Naive thymus-derived CD4-positive, alpha-beta T cell (primary cell): Measurements from ENCODE around the gene HUS1. TPM values are rescaled to one million over a fixed set of nuclear protein-coding genes. Genes with fewer than 3 reads are reported as not detected.
"Not testable (repeated sequence)": the region's sequence is repeated elsewhere in the genome, so short reads cannot be mapped to it uniquely, and the experiment has no call there.

ENCODE experiments used
- ATAC-seq: fragments of 150-1000 bp; cut with Tn5 transposase; 2 replicates; pipeline ENCODE4 v1.10.0; 2021; ENCODE audit warnings: mild to moderate bottlenecking, moderate library complexity
- CTCF ChIA-PET: fragments of 350-600 bp; sonication (Branson Sonifier 250); formaldehyde crosslinking; loops from one replicate; lab custom pipeline; 2021; ENCODE audit warnings: antibody characterized with exemption; lab: Charles Lee
- POLR2A ChIA-PET: fragments of 350-600 bp; sonication (Branson Sonifier 250); formaldehyde crosslinking; loops from one replicate; lab custom pipeline; 2021; ENCODE audit warnings: antibody characterized with exemption, inconsistent platforms; lab: Charles Lee
- DNase-seq, 9 donors: peaks; one replicate each; pipeline versions ENCODE4 v3.0.0 to v3.0.0-alpha.2; 2020 to 2022; ENCODE audit warnings: mixed read lengths in 1 of 9
- H3K27ac ChIP-seq: one replicate; pipeline ENCODE4 v1.7.0; 2013; ENCODE audit warnings: mild to moderate bottlenecking, low read depth, low read length, moderate library complexity
- H3K27me3 ChIP-seq, 2 donors: one replicate each; pipeline ENCODE4 v1.7.0; 2013; ENCODE audit warnings: low read length in 2 of 2, mild to moderate bottlenecking in 2 of 2, moderate library complexity in 2 of 2; ENCODE audit not compliant: control insufficient read depth in 2 of 2, insufficient read depth in 2 of 2
- H3K36me3 ChIP-seq, 3 experiments: 1 replicate in 2 of 3; 2 replicates in 1 of 3; pipeline ENCODE4 v1.7.0; 2013; ENCODE audit warnings: low read length in 3 of 3, mild to moderate bottlenecking in 3 of 3, moderate library complexity in 1 of 3; ENCODE audit not compliant: insufficient read depth in 3 of 3, control insufficient read depth in 2 of 3
- H3K4me1 ChIP-seq, 2 donors: one replicate each; pipeline ENCODE4 v1.7.0; 2013; ENCODE audit warnings: low read length in 2 of 2, mild to moderate bottlenecking in 2 of 2, moderate library complexity in 1 of 2; ENCODE audit not compliant: control insufficient read depth in 2 of 2, insufficient read depth in 2 of 2
- H3K4me3 ChIP-seq: 2 replicates; pipeline ENCODE4 v1.7.0; 2013; ENCODE audit warnings: mild to moderate bottlenecking, low read length
- H3K9me3 ChIP-seq, 3 experiments: 1 replicate in 2 of 3; 2 replicates in 1 of 3; pipeline ENCODE4 v1.7.0; 2013; ENCODE audit warnings: low read length in 3 of 3; ENCODE audit not compliant: control insufficient read depth in 2 of 3
- H3K27ac Mint-ChIP-seq, 9 donors: one replicate each; pipeline ENCODE4 v1.8.0; 2020 to 2022; ENCODE audit warnings: mixed read lengths in 9 of 9, mild to moderate bottlenecking in 8 of 9, moderate library complexity in 5 of 9, inconsistent platforms in 2 of 9
- H3K27me3 Mint-ChIP-seq, 5 donors: one replicate each; pipeline ENCODE4 v1.8.0; 2021 to 2022; ENCODE audit warnings: mixed read lengths in 5 of 5, mild to moderate bottlenecking in 1 of 5
- H3K36me3 Mint-ChIP-seq, 5 donors: one replicate each; pipeline ENCODE4 v1.8.0; 2020 to 2022; ENCODE audit warnings: mixed read lengths in 5 of 5, mild to moderate bottlenecking in 3 of 5, inconsistent platforms in 1 of 5
- H3K4me1 Mint-ChIP-seq, 7 donors: one replicate each; pipeline ENCODE4 v1.8.0; 2020 to 2022; ENCODE audit warnings: mixed read lengths in 7 of 7, mild to moderate bottlenecking in 3 of 7, inconsistent platforms in 1 of 7
- H3K4me3 Mint-ChIP-seq, 10 donors: one replicate each; pipeline ENCODE4 v1.8.0; 2020 to 2022; ENCODE audit warnings: mild to moderate bottlenecking in 10 of 10, mixed read lengths in 10 of 10, moderate library complexity in 6 of 10, inconsistent platforms in 2 of 10
- H3K9me3 Mint-ChIP-seq, 11 donors: one replicate each; pipeline ENCODE4 v1.8.0; 2020 to 2022; ENCODE audit warnings: mixed read lengths in 11 of 11, mild to moderate bottlenecking in 4 of 11, inconsistent platforms in 1 of 11, moderate library complexity in 1 of 11
- intact Hi-C, 2 donors: fragments of 100-400 bp; cut with micrococcal nuclease; formaldehyde crosslinking; loops; one replicate each; pipeline ENCODE4 v1.15.1; 2023
- polyA plus RNA-seq, 2 donors: library from polyadenylated mRNA; unstranded; fragments of 300-500 nt; fragmentation: Illumina TruSeq; gene quantifications; one replicate each; pipeline ENCODE4 v1.2.3, GENCODE V29; 2021
- total RNA-seq, 6 experiments: library from RNA in 5 of 6; stranded (reverse) in 5 of 6; gene quantifications; 1 replicate in 5 of 6; 2 replicates in 1 of 6; pipeline ENCODE4 v1.2.3 and lab custom pipeline; 2021 to 2026

Gene HUS1
- total and polyA plus RNA-seq, 7 experiments from 2014 or later: 36.1 to 84.0 (median 67.6) TPM

- H3K9me3 ChIP-seq, ATAC-seq, intact Hi-C loops, H3K9me3 Mint-ChIP-seq, H3K36me3 ChIP-seq, H3K27me3 ChIP-seq, DNase-seq, H3K36me3 Mint-ChIP-seq, H3K27me3 Mint-ChIP-seq, H3K27ac ChIP-seq, H3K4me3 ChIP-seq: not testable (repeated sequence)
- POLR2A ChIA-PET: interaction anchor here (0.6 to 2.3 kb wide), 3 partner anchors 12 to 120 kb away, joined by 7 to 37 read pairs (median 8); no protein-coding TSS in a partner anchor
- Mint-ChIP-seq H3K4me3 (peak overlapping the region in 1 of 10 donors; percentile 56), H3K27ac (peak overlapping the region in 4 of 9 donors; percentile 53 to 88 (median 55)), H3K4me1 (peaks cover 13 to 23% (median 20%) of the 10 kb centered on the region in 7 donors)
- CTCF ChIA-PET: interaction anchor here (0.8 to 3.8 kb wide), 3 partner anchors 70 to 120 kb away, joined by 4 to 91 read pairs (median 24); no protein-coding TSS in a partner anchor
- peaks cover 12% of the 10 kb centered on the region in 2 donors for H3K4me1 ChIP-seq
These were observed 10.4 kb upstream of the HUS1 start for GRCh38 chr7:47989607-47990400.

- Mint-ChIP-seq H3K4me3 (peak overlapping the region in 1 of 10 donors; percentile 14), H3K4me1 (peaks cover 13 to 23% (median 19%) of the 10 kb centered on the region in 7 donors)
- no peak for ATAC-seq
These were observed 9.3 kb upstream of the HUS1 start for GRCh38 chr7:47988496-47989386.

GRCh38 chr7:47982610-47983009 lies 3.2 kb upstream of the HUS1 start:
- ATAC-seq: no peak
- H3K4me3 Mint-ChIP-seq: no peak overlapping the region

More at GRCh38 chr7:47988496-47989386, 9.3 kb upstream of the HUS1 start:
- Mint-ChIP-seq H3K27me3 (no peaks in the 10 kb centered on the region), H3K9me3 (peaks cover 0 to 3% (median 0%) of the 10 kb centered on the region in 11 donors), H3K36me3 (no peaks in the 10 kb centered on the region), H3K27ac (no peak overlapping the region)
- no peaks in the 10 kb centered on the region for H3K36me3 ChIP-seq
- no peak overlapping the region for H3K4me3 ChIP-seq
- no peak for DNase-seq
- no peaks in the 10 kb centered on the region for H3K27me3 ChIP-seq
- intact Hi-C loops: no loop called here
- H3K4me1 ChIP-seq: peaks cover 12% of the 10 kb centered on the region in 2 donors
- H3K27ac ChIP-seq: no peak overlapping the region
- POLR2A ChIA-PET: interaction anchor here (0.8 to 2.1 kb wide), 5 partner anchors 9 to 121 kb away, joined by 3 to 7 read pairs (median 4); partner anchors contain the start of gene HUS1
- H3K9me3 ChIP-seq: no peaks in the 10 kb centered on the region
- CTCF ChIA-PET: interaction anchor here (0.5 to 2.3 kb wide), 4 partner anchors 44 to 121 kb away, joined by 3 to 24 read pairs (median 4); no protein-coding TSS in a partner anchor

GRCh38 chr7:47980648-47981047 lies 1.2 kb upstream of the HUS1 start:
- H3K27ac ChIP-seq, H3K27me3 ChIP-seq, ATAC-seq, intact Hi-C loops, H3K9me3 ChIP-seq, DNase-seq, H3K27me3 Mint-ChIP-seq, H3K4me3 ChIP-seq, H3K4me3 Mint-ChIP-seq, H3K27ac Mint-ChIP-seq, H3K9me3 Mint-ChIP-seq: not testable (repeated sequence)
- ChIA-PET POLR2A (interaction anchor here (1.6 kb wide), 1 partner anchor 109 kb away, joined by 5 read pairs; the partner anchor contains the start of gene UPP1), CTCF (interaction anchor here (1.4 kb wide), 1 partner anchor 11 kb away, joined by 5 read pairs; no protein-coding TSS in a partner anchor)
- Histone ChIP-seq H3K4me1 (peaks cover 10 to 13% of the 10 kb centered on the region in 2 donors), H3K36me3 (peaks cover 14 to 20% (median 15%) of the 10 kb centered on the region in 3 experiments)
- peaks cover 4 to 18% (median 14%) of the 10 kb centered on the region in 5 donors for H3K36me3 Mint-ChIP-seq
- H3K4me1 Mint-ChIP-seq: peaks cover 16 to 34% (median 31%) of the 10 kb centered on the region in 7 donors

More at GRCh38 chr7:47982610-47983009, 3.2 kb upstream of the HUS1 start:
- H3K4me3 ChIP-seq: no peak overlapping the region
- no peaks in the 10 kb centered on the region for H3K9me3 ChIP-seq
- POLR2A ChIA-PET: interaction anchor here (1.4 kb wide), 1 partner anchor 9 kb away, joined by 6 read pairs; no protein-coding TSS in a partner anchor
- intact Hi-C loops: no loop called here
- peaks cover 11 to 24% (median 22%) of the 10 kb centered on the region in 7 donors for H3K4me1 Mint-ChIP-seq
- no peak for DNase-seq
- CTCF ChIA-PET: interaction anchor here (1.3 kb wide), 1 partner anchor 9 kb away, joined by 7 read pairs; no protein-coding TSS in a partner anchor
- no peaks in the 10 kb centered on the region for H3K9me3 Mint-ChIP-seq
- no peaks in the 10 kb centered on the region for H3K27me3 Mint-ChIP-seq
- H3K4me1 ChIP-seq: peaks cover 6 to 10% of the 10 kb centered on the region in 2 donors
- no peaks in the 10 kb centered on the region for H3K27me3 ChIP-seq
- H3K27ac Mint-ChIP-seq: peak overlapping the region in 1 of 9 donors; percentile 20
- H3K27ac ChIP-seq: no peak overlapping the region
- H3K36me3 ChIP-seq: peaks cover 0 to 1% (median 0%) of the 10 kb centered on the region in 3 experiments
- peaks cover 0 to 11% (median 6%) of the 10 kb centered on the region in 5 donors for H3K36me3 Mint-ChIP-seq

GRCh38 chr7:47979832-47980181 lies 392 bp upstream of the HUS1 start:
- Mint-ChIP-seq H3K27ac (peak overlapping the region in 8 of 9 donors; percentile 93 to 100 (median 99)), H3K27me3 (no peaks in the 10 kb centered on the region), H3K36me3 (peaks cover 4 to 20% (median 16%) of the 10 kb centered on the region in 5 donors), H3K4me3 (peak overlapping the region; percentile 81 to 99 (median 94)), H3K9me3 (no peaks in the 10 kb centered on the region), H3K4me1 (peaks cover 16 to 34% (median 31%) of the 10 kb centered on the region in 7 donors)
- no peaks in the 10 kb centered on the region for H3K27me3 ChIP-seq
- ChIA-PET POLR2A (interaction anchor here (0.9 to 1.6 kb wide), 5 partner anchors 9 to 131 kb away, joined by 3 to 5 read pairs (median 4); partner anchors contain the start of gene UPP1), CTCF (interaction anchor here (1.4 kb wide), 1 partner anchor 12 kb away, joined by 5 read pairs; no protein-coding TSS in a partner anchor)
- peak overlapping the region; percentile 90 for H3K4me3 ChIP-seq
- peaks cover 10 to 13% of the 10 kb centered on the region in 2 donors for H3K4me1 ChIP-seq
- DNase-seq (no peak), ATAC-seq (no peak)
- intact Hi-C loops: loop anchor here (1.0 kb wide), 5 partner anchors 11 to 130 kb away; partner anchors contain the start of genes C7orf57 (in 2 of the 2) and UPP1 (in 2 of the 2)
- H3K27ac ChIP-seq: peak overlapping the region; percentile 94
- no peaks in the 10 kb centered on the region for H3K9me3 ChIP-seq
- peaks cover 14 to 26% (median 18%) of the 10 kb centered on the region in 3 experiments for H3K36me3 ChIP-seq
